GM19397 (cell line): Measurements from ENCODE around the gene C16orf89.
"Not testable (repeated sequence)": the region's sequence is repeated elsewhere in the genome, so short reads cannot be mapped to it uniquely, and the experiment has no call there.

ENCODE experiments used
- ATAC-seq: cut with Tn5 transposase; IDR thresholded peaks from one replicate; pipeline ENCODE4 v1.9.1; 2021; ENCODE audit warnings: mild to moderate bottlenecking, moderate library complexity; ENCODE audit not compliant: unreplicated experiment

The C16orf89 gene

GRCh38 chr16:5062790-5063765 is 2.7 kb downstream of the C16orf89 start:
- ATAC-seq = no peak

- no peak for ATAC-seq
Measured at GRCh38 chr16:5062051-5062450, 3.7 kb downstream of the C16orf89 start.

- no peak for ATAC-seq
Measured at GRCh38 chr16:5060073-5060641, 5.6 kb downstream of the C16orf89 start.

- no peak for ATAC-seq
Measured at GRCh38 chr16:5059386-5060072, 6.2 kb downstream of the C16orf89 start.

- ATAC-seq = no peak
Measured at GRCh38 chr16:5058476-5058875, 7.3 kb downstream of the C16orf89 start.

- ATAC-seq = no peak
Measured at GRCh38 chr16:5056352-5056751, 9.4 kb downstream of the C16orf89 start.

GRCh38 chr16:5054876-5055865 is 10.6 kb downstream of the C16orf89 start:
- ATAC-seq = no peak

GRCh38 chr16:5046914-5047313 is 18.8 kb downstream of the C16orf89 start:
- ATAC-seq = no peak

- no peak for ATAC-seq
Measured at GRCh38 chr16:5045499-5046115, 20.1 kb downstream of the C16orf89 start.

GRCh38 chr16:5044581-5044980 is 21.2 kb downstream of the C16orf89 start:
- ATAC-seq = not testable (repeated sequence)

- no peak for ATAC-seq
Measured at GRCh38 chr16:5044011-5044540, 21.7 kb downstream of the C16orf89 start.

- no peak for ATAC-seq
Measured at GRCh38 chr16:5042574-5043171, 23.1 kb downstream of the C16orf89 start.

GRCh38 chr16:5041600-5042133 is 24.1 kb downstream of the C16orf89 start:
- ATAC-seq = no peak

- ATAC-seq = no peak
Measured at GRCh38 chr16:5040451-5040850, 25.3 kb downstream of the C16orf89 start.

- no peak for ATAC-seq
Measured at GRCh38 chr16:5036228-5037156, 29.3 kb downstream of the C16orf89 start.

GRCh38 chr16:5035909-5036227 is 29.9 kb downstream of the C16orf89 start:
- no peak for ATAC-seq

- ATAC-seq = no peak
Measured at GRCh38 chr16:5034167-5034523, 31.6 kb downstream of the C16orf89 start.
